Activated naive CD4-positive, alpha-beta T cell treated with anti-CD3 and anti-CD28 coated beads, Interleukin-2, amount 50 U/mL, for 24 hours (primary cell): Measurements from ENCODE around the gene GALNT6.
A peak's percentile ranks its signal among the peaks of the same experiment; 100 is the strongest.

Experiments used
- H3K27ac Mint-ChIP-seq: one replicate; pipeline ENCODE4 v1.8.0; 2021; ENCODE audit warnings: mild to moderate bottlenecking, mixed read lengths
- H3K27me3 Mint-ChIP-seq: one replicate; pipeline ENCODE4 v1.8.0; 2021; ENCODE audit warnings: mixed read lengths
- H3K36me3 Mint-ChIP-seq: one replicate; pipeline ENCODE4 v1.8.0; 2021; ENCODE audit warnings: mixed read lengths
- H3K4me1 Mint-ChIP-seq: one replicate; pipeline ENCODE4 v1.8.0; 2021; ENCODE audit warnings: mixed read lengths
- H3K4me3 Mint-ChIP-seq: one replicate; pipeline ENCODE4 v1.8.0; 2021; ENCODE audit warnings: mild to moderate bottlenecking, mixed read lengths
- H3K9me3 Mint-ChIP-seq: one replicate; pipeline ENCODE4 v1.8.0; 2021; ENCODE audit warnings: mixed read lengths

The GALNT6 gene

GRCh38 chr12:51413791-51414190 is 22.6 kb upstream of the GALNT6 start:
- no peak overlapping the region for H3K4me3 Mint-ChIP-seq
- no peaks in the 10 kb centered on the region for H3K9me3 Mint-ChIP-seq
- H3K27ac Mint-ChIP-seq: no peak overlapping the region
- H3K4me1 Mint-ChIP-seq: peaks cover 3% of the 10 kb centered on the region
- no peaks in the 10 kb centered on the region for H3K27me3 Mint-ChIP-seq
- no peaks in the 10 kb centered on the region for H3K36me3 Mint-ChIP-seq

DNA sequence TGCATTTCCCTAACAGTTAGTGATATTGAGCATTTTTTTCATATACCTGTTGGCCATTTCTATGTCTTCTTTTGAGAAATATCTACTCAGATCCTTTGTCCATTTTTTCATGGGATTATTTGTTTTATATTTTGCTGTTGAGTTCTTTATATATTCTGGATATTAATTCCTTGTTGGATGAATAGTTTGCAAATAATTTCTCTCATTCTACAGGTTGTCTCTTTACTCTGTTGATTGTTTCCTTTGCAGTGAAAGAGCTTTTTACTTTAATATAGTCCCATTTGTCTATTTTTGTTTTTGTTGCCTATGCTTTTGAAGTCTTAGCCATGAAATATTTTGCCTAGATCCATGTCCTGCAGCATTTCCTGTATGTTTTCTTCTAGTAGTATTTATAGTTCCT is 21.9 kb upstream of the GALNT6 start:
- H3K9me3 Mint-ChIP-seq: no peaks in the 10 kb centered on the region
- no peaks in the 10 kb centered on the region for H3K27me3 Mint-ChIP-seq
- H3K4me3 Mint-ChIP-seq: no peak overlapping the region
- peaks cover 3% of the 10 kb centered on the region for H3K4me1 Mint-ChIP-seq
- no peaks in the 10 kb centered on the region for H3K36me3 Mint-ChIP-seq
- no peak overlapping the region for H3K27ac Mint-ChIP-seq

- no peak overlapping the region for H3K27ac Mint-ChIP-seq
These were observed 18.6 kb upstream of the GALNT6 start for GRCh38 chr12:51409846-51410245.

GRCh38 chr12:51407604-51408003 is 16.4 kb upstream of the GALNT6 start:
- no peaks in the 10 kb centered on the region for H3K9me3 Mint-ChIP-seq
- H3K27me3 Mint-ChIP-seq: no peaks in the 10 kb centered on the region
- H3K27ac Mint-ChIP-seq: no peak overlapping the region
- no peaks in the 10 kb centered on the region for H3K4me1 Mint-ChIP-seq
- H3K4me3 Mint-ChIP-seq: no peak overlapping the region
- H3K36me3 Mint-ChIP-seq: no peaks in the 10 kb centered on the region

More at GRCh38 chr12:51409846-51410245, 18.6 kb upstream of the GALNT6 start:
- Mint-ChIP-seq H3K4me3 (no peak overlapping the region), H3K27me3 (no peaks in the 10 kb centered on the region), H3K36me3 (no peaks in the 10 kb centered on the region), H3K4me1 (no peaks in the 10 kb centered on the region), H3K9me3 (no peaks in the 10 kb centered on the region)

DNA sequence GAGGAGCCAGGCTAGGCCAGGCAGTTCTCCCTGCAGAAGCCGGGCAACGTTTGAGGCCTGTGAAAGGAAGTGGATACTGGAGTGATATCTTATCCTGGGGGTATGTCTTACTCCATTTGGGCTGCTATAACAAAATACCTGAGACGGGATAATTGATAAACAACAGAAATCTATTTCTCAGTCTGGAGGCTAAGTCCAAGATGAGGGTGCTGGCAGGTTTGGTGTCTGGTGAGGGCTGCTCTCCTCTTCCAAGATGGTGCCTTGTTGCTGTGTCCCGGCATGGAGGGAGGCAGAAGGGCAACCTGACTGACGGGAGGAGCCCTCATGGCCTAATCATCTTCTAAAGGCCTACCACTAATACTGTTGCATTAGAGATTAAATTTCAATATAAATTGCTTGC is 15.7 kb upstream of the GALNT6 start:
- H3K36me3 Mint-ChIP-seq: no peaks in the 10 kb centered on the region
- H3K9me3 Mint-ChIP-seq: no peaks in the 10 kb centered on the region
- H3K4me1 Mint-ChIP-seq: no peaks in the 10 kb centered on the region
- H3K4me3 Mint-ChIP-seq: no peak overlapping the region
- no peaks in the 10 kb centered on the region for H3K27me3 Mint-ChIP-seq
- no peak overlapping the region for H3K27ac Mint-ChIP-seq

- H3K4me1 Mint-ChIP-seq: no peaks in the 10 kb centered on the region
- no peak overlapping the region for H3K4me3 Mint-ChIP-seq
- no peaks in the 10 kb centered on the region for H3K27me3 Mint-ChIP-seq
- H3K36me3 Mint-ChIP-seq: no peaks in the 10 kb centered on the region
- no peaks in the 10 kb centered on the region for H3K9me3 Mint-ChIP-seq
- no peak overlapping the region for H3K27ac Mint-ChIP-seq
These were observed 15.1 kb upstream of the GALNT6 start for GRCh38 chr12:51406290-51406689.

DNA sequence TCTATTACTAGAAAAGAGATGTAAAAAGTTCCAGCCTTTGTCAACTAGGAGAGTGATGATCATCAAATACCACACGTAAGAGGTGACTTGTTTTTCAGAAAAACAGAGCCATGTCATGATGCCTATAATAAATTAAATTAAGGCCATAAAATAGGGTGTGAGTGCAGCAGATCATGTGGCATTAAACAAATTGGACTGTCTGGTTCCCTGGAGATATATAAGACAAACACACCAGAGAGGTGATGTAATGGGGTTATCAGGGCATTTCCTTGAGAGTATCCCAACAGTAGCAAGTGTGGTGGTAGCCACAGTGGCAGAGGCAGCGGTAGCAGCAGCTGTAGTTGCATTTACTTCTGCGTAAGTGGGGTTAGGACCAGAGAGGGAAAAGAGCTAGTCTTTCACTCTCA is 14.6 kb upstream of the GALNT6 start:
- H3K27ac Mint-ChIP-seq: no peak overlapping the region
- no peaks in the 10 kb centered on the region for H3K27me3 Mint-ChIP-seq
- H3K4me1 Mint-ChIP-seq: no peaks in the 10 kb centered on the region
- no peaks in the 10 kb centered on the region for H3K9me3 Mint-ChIP-seq
- H3K4me3 Mint-ChIP-seq: no peak overlapping the region
- no peaks in the 10 kb centered on the region for H3K36me3 Mint-ChIP-seq

GRCh38 chr12:51404627-51405026 is 13.4 kb upstream of the GALNT6 start:
- no peak overlapping the region for H3K4me3 Mint-ChIP-seq

DNA sequence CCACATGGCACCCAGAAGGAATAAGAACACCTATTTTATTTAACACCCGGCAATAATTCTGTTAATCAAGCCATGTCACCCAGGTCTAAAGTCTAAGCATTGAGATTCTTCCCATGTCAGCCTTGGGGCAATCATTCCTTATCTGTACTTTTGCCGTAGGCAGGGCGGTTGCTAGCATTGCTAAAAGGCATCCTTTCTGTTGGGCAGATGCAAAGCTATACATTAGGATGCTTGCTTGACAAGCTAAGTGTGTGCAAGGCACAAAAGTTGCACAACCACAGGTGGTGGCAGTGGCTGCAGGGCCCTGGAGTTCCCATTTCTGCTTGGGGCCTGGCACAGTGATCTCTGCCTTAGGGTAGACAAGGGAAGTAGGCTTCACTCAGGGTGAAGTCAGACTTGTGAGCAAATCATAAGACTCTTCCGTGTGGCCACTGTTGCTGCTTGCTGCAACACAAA is 12.5 kb upstream of the GALNT6 start:
- Mint-ChIP-seq H3K4me1 (no peaks in the 10 kb centered on the region), H3K36me3 (no peaks in the 10 kb centered on the region), H3K27ac (no peak overlapping the region), H3K4me3 (no peak overlapping the region), H3K9me3 (no peaks in the 10 kb centered on the region), H3K27me3 (no peaks in the 10 kb centered on the region)

More at GRCh38 chr12:51404627-51405026, 13.4 kb upstream of the GALNT6 start:
- no peaks in the 10 kb centered on the region for H3K9me3 Mint-ChIP-seq
- no peak overlapping the region for H3K27ac Mint-ChIP-seq
- no peaks in the 10 kb centered on the region for H3K27me3 Mint-ChIP-seq
- no peaks in the 10 kb centered on the region for H3K36me3 Mint-ChIP-seq
- H3K4me1 Mint-ChIP-seq: no peaks in the 10 kb centered on the region

DNA sequence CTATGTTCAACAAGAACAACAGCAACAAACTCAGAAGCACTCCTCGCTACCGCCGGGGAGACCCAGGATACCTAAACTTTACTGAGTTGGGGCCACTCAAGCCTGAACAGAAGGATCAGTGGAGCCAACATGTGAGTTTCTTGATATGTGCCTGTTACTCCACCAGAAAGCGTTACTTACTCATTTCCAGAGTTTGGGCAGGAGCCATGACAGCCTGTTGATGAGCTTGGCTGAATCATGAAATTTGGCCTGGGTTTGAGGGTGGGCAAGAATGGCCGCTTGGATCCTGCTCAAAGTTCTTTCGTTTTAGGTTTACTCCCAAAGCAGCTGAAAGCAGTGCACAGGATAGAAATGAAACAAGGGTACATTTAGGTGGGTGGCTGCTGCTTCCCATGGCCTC is 12.0 kb upstream of the GALNT6 start:
- Mint-ChIP-seq H3K36me3 (no peaks in the 10 kb centered on the region), H3K27ac (no peak overlapping the region), H3K27me3 (no peaks in the 10 kb centered on the region)

DNA sequence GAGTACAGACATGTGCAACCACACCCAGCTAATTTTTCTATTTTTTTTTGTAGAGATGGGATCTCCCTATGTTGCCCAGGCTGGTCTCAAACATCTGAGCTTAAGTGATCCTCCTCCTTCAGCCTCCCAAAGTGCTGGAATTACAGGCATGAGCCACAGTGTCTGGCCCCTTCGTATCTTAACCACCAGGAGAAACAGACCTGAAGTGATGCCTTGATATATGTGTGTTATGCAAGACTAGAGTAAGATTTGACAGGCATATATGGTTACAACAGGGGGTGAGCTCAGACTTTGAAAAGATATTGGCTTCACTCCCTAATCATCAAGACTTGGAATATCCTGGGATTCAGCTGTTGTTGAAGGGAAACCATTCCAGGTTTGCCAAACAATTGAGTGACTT is 10.7 kb upstream of the GALNT6 start:
- Mint-ChIP-seq H3K36me3 (no peaks in the 10 kb centered on the region), H3K9me3 (no peaks in the 10 kb centered on the region), H3K27me3 (no peaks in the 10 kb centered on the region), H3K4me3 (no peak overlapping the region), H3K27ac (no peak overlapping the region), H3K4me1 (no peaks in the 10 kb centered on the region)

More for the DNA sequence above, 12.0 kb upstream of the GALNT6 start:
- no peaks in the 10 kb centered on the region for H3K4me1 Mint-ChIP-seq
- H3K4me3 Mint-ChIP-seq: no peak overlapping the region
- H3K9me3 Mint-ChIP-seq: no peaks in the 10 kb centered on the region

DNA sequence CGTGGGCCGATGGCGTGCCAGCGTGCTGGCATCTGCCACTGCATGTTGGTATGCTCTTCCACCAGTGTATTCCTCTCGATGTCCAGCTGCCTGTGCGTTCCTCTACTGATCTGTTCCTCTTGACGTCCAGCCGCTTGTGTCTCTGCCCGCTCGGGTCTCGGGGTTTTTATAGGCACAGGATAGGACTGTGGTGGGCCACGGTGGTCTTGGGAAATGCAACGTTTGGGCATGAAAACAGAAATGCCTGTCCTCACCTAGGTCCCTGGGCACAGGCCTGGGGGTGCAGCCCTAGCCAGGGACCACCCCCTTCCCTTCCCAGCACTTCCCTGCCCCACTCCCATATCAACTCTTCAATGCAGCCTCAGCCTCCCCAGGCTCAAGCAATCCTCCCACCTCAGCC is 10.3 kb upstream of the GALNT6 start:
- Mint-ChIP-seq H3K27ac (no peak overlapping the region), H3K4me1 (no peaks in the 10 kb centered on the region), H3K36me3 (no peaks in the 10 kb centered on the region), H3K9me3 (no peaks in the 10 kb centered on the region), H3K4me3 (no peak overlapping the region), H3K27me3 (no peaks in the 10 kb centered on the region)

- no peak overlapping the region for H3K27ac Mint-ChIP-seq
- no peaks in the 10 kb centered on the region for H3K9me3 Mint-ChIP-seq
- H3K4me3 Mint-ChIP-seq: no peak overlapping the region
- no peaks in the 10 kb centered on the region for H3K27me3 Mint-ChIP-seq
- no peaks in the 10 kb centered on the region for H3K36me3 Mint-ChIP-seq
- peaks cover 3% of the 10 kb centered on the region for H3K4me1 Mint-ChIP-seq
These were observed 9.8 kb upstream of the GALNT6 start for GRCh38 chr12:51401020-51401419.

- Mint-ChIP-seq H3K27me3 (no peaks in the 10 kb centered on the region), H3K4me1 (peaks cover 14% of the 10 kb centered on the region), H3K27ac (no peak overlapping the region), H3K4me3 (no peak overlapping the region), H3K9me3 (no peaks in the 10 kb centered on the region), H3K36me3 (no peaks in the 10 kb centered on the region)
These were observed 8.7 kb upstream of the GALNT6 start for GRCh38 chr12:51399891-51400290.

GRCh38 chr12:51397670-51398069 is 6.5 kb upstream of the GALNT6 start:
- peaks cover 37% of the 10 kb centered on the region for H3K4me1 Mint-ChIP-seq
- H3K27ac Mint-ChIP-seq: no peak overlapping the region
- H3K4me3 Mint-ChIP-seq: no peak overlapping the region
- no peaks in the 10 kb centered on the region for H3K9me3 Mint-ChIP-seq
- H3K27me3 Mint-ChIP-seq: no peaks in the 10 kb centered on the region
- no peaks in the 10 kb centered on the region for H3K36me3 Mint-ChIP-seq

DNA sequence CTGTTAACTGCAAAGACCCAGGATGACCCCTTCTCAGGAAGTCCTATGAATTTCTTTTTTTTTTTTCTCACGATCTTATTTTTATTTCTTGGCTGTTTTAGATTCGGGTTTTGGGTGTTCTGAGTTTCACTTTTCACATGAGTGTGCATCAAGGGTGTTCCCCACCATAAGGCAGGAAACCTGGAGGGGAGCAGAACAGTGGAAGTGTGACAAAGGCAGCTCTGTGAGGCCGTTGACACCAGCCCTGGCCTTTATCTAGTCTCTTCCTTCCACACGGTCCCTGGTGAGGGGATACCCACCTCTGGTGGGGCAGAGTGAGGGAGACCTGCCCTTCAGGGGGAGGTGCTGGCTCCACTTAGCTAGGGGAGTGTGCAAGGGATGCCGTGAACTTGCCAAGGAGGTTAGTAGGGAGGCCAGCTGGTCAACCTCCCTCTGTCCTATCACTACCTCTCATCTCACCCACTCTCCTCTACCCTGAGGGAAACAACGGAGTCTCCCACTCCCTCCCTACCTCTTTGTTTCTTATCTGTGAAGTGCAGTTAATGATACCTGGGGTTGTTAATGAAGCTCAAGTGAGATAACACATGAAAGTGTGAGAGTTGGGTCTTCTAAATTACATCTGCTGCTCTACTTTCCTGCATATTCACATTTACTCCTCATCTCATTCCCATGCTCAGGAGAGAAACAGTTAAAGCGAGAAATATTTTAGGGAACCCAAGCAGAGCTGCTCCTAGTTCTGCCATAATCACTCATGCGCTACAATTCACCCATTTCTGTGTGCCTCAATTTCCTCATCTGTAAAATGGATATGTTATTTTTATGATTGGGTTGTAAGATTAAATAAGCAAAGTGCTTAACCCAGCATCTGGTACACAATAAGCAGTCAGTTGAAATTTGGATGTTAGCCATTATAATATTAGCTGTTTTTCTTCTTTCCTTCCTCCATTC is 4.4 kb upstream of the GALNT6 start:
- Mint-ChIP-seq H3K36me3 (no peaks in the 10 kb centered on the region), H3K9me3 (no peaks in the 10 kb centered on the region), H3K27me3 (no peaks in the 10 kb centered on the region), H3K4me1 (peaks cover 45% of the 10 kb centered on the region), H3K27ac (peak overlapping the region; percentile 65), H3K4me3 (peak overlapping the region; percentile 49)
